ENCODE results near the gene TDRD12.
"Not testable (repeated sequence)": the region's sequence is repeated elsewhere in the genome, so short reads cannot be mapped to it uniquely, and the experiment has no call there.

Gene TDRD12

DNA sequence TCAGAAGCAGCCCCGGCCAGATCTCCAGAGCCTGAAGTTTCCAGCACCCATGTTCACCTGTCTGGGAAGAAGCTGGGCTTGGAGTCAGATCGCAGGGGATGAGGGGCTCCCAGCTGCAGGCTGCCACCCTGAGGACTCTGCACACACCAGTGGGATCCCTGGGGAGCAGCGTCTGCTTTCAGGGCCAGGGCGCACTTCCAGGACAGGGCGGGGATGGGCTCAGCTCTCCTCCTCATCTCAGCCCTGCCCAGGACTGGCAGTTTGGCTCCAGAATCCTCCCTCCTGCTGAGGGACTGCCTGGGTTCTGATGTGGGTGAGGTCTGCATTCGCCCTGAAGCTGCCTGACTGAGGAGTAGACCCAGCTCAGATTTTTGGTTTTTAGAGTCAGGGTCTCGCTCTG, 146.5 kb downstream of the TDRD12 start:
- no peak for DNase-seq (ENCODE audit: low read depth in 2 of 2)

DNA sequence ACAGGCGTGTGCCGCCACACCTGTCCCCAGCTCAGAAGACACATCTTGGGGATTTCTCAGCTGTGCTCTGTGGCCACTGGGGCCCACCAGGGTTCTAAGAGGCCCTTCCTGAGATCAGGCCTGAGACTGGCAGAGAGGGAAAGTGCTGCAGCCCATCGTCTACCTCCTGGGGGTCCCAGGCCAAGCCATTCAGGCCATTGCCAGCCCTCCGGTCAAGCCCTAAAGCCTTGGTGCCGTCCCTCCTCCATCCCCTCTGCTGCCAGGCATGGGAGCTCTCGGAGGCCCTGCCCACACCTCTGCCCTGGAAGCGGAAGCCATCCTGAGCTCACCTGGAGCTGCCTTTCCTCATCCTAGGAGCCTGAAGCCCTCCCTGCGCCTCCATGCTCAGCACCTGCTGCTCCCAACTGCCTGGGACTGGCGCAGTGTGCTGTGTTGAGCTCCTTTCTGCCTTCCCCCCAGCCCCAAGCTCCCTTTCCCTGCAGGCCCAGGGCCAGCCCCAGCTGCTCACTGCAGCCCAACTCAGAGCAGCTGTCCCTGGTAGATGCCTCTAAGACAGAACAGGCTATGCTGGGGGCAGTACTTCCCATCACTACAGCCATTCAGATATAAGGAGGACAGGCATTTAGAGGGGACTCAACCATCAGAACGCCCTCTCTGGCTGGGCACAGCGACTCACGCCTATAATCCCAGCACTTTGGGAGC, 147.1 kb downstream of the TDRD12 start:
- DNase-seq (ENCODE audit: low read depth in 2 of 2): no peak

DNA sequence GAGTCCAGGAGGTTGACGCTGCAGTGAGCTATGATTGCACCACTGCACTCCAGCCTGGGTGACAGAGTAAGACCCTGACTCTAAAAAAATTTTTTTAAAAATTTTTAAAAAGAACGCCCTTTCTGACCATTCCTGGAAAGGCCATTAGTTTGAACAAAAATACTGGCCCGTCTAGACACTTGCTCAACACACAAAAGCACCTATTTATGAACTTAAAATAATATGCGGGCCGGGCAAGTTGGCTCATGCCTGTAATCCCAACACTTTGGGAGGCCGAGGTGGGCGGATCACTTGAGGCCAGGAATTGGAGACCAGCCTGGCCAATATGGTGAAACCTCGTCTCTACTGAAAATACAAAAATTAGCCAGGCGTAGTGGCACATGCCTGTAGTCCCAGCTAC, 147.9 kb downstream of the TDRD12 start:
- DNase-seq (ENCODE audit: low read depth in 2 of 2): not testable (repeated sequence)

DNA sequence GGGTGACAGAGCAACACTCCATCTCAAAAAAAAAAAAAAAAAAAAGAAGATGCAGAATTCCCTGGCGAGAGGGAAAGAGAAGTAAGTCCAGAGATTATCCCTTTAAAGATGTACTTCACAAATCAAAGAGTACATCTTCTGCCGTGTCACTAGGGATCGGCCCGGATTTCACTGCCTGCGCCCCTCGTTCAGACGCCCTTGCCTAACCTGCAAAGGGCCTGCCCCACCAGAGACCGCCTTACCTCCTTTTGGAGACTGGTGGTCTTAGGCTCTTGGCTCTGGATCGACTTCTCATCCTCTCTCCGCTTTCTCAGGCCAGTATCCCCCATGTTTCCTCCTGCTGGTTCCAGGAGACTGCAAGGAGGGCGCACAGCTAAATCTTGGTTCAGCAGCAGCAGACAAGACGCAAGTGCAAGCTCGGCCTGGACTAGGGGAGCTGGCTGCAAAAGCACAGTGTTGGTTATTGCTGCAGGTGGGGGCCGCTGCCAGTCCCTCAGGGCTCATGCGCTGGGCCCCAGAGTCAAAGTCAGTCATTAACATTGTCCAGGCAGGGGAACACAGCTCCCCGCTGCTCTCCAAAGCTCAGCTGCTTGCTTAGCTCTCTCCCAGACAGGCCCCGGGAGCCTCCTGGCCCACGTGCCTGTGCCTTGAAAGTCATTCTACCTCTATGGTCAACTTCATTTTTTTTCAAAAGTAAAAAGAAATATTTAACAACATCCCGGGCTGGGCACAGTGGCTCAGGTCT, 148.8 kb downstream of the TDRD12 start:
- DNase-seq (ENCODE audit: low read depth in 2 of 2): no peak

DNA sequence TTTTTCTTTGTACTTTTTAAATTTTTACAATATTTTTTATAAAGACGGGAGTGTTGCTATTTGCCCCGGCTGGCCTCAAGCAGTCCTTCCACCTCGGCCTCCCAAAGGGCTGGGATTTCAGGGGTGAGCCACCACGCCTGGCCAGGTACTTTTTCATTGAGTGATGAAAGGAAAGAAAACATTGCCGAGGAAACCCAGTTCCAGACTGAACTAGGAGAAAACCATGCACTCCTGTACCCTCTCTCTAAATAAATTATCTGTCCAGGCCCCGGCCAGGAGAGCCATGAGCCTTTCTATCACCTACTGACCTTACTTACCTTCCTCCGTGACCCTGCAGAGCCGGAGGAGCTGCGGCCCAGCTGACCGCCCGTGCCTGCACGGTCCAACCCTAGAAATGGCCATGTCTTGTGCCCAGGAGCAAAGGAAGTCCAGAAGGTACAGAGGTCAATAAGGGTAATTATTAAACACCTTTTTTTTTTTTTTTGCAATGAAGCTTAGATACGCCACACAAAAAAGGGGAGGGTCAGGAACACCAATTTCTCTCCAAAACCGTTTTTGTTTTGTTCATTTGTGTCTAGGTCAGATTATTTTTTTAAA, 149.9 kb downstream of the TDRD12 start, which contains the start of gene SLC7A9:
TSS of gene SLC7A9 (minus strand) at position 399 of the 597 bp plus-strand sequence. CDS start 1,233 bp downstream, outside the sequence.
- no peak for DNase-seq (ENCODE audit: low read depth in 2 of 2)

DNA sequence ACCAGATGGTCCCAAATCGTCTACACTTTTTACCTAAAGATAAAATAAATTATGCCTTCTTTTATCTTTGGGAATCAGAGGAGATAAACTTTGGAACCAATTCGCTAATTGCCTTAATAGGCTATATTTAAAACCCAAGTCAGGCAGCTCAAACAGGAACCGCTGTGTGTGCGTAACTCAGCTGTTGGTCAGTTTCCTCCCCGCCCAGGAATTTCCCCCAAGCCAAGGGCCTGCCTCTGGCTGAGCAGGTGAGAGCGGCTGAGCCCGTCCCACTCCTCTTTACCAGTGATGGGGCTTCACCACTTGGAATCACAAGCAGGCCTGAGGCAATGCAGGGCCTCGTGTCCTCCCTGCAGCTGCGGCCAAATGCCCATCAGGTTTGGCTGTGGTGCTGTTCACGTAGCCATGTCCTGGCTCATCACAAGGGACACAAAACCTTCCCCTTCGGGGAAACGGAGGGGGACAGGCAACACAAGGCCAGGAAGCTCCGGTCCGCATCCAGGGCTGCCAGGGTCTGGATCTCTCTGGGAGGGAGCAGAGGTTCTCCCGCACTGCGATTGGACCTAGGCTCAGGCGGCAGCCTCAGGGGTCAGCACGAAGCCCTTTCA, 150.5 kb downstream of the TDRD12 start:
- DNase-seq (ENCODE audit: low read depth in 2 of 2): no peak

DNA sequence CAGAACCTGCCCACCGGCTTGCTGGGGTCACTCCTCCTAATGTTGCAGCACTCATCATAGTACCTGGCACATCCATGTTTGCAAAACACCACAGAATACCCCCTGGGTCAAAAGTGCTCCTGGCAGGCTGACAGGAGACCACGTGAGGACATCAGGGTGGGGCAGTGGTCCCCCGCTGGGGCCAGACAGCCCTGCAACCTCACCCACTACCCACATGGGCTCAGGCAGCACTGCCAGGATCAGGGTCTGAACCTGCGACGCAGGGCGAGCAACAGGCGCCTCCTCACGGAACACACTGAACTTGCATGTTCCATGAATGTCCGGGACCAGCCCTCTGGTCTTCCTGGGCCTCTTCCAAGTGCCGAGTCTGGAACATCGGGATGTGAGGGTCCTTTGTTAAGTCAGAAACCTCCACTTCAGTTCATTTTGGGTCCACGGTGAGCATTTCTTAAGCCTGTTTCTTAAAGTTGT, 151.4 kb downstream of the TDRD12 start:
- no peak for DNase-seq (ENCODE audit: low read depth in 2 of 2)

DNA sequence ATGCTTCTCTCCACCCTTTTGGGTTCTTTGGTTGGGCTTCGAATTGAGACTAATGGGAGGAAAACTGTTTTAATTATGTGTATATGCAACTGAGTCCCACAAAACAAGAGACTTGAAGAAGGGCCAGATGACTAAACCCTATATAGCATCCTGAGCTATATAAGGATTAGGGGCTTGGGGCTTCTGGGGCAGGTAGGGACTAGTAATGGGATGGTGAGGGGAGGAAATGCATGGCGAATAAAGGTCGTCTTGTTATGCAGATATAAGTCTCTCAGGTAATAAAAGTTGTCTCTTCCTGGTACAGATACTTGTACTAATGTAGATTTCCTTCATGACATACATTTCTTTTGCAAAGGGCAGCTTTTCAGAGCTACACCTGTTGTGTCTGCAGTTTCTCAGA, 152.8 kb downstream of the TDRD12 start:
- DNase-seq (ENCODE audit: low read depth in 2 of 2): no peak

DNA sequence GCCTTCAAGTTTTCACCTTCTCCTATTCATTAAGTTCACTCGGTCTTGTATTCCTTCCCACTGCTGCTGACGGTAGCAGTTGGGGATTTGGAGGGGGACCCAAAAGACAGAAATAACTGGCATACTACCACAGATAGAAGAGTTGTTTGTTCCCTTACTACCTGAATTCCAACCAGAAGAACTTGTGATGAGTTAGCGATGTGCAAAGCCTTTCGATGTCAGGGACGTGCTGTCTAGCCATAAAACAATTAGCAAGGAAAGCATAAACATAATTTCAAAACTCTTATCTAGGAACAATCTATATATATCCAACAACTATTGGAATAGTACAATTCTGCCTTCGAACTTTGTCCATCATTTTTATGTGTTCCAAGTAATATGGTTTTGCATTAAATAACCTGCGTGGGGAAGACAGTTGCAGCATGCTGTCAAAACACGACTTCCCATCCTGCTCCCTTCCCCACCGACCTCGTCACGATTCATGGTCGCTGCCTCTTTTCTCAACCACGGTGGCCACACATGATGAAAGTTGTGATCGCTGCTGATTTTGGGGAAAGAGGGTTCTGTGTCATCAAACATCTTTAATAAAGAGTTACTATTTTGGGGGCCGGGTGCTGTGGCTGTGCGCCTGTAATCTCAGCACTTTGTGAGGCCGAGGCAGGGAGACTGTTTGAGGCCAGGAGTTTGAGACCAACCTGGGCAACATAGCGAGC, 153.8 kb downstream of the TDRD12 start:
- no peak for DNase-seq (ENCODE audit: low read depth in 2 of 2)

DNA sequence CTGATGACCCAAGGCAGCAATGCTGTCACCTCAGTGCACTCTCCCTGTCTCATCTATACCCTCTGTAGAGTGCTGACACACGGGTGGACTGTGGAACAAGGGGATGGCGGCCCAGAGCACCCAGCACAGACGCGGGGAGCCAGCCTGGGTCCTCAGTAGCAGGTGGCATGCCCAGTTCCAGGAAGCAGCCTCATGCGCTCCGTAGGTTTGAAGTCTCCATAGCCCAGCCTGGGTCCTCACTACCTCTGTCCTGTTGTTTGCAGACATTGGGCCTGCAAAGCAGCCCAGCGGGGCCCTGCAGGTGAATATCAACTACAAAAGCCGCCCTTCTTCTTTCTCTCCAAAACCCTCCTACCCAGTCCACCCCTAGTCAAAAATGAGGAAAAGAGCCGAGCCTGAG, 155.0 kb downstream of the TDRD12 start:
- DNase-seq (ENCODE audit: low read depth in 2 of 2): no peak

DNA sequence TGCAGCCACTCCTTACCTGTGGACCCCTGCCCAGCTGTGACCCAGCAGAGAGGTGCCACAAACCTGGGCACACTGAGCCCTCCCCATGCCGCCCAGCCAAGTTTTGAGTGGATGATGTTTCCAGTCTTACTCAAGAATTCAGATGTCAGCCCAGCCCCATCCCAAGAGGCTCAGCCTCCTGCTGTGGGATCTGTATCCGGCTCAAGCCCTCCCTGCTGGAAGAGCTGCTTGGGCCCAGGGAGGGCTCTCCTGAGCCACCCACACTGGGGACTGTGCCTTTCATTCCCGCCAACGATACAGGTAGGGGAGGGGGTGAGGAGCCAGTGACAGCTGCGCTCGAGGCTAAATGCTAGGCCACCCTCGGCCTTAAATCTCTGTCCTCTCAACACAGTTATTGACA, 155.9 kb downstream of the TDRD12 start:
- no peak for DNase-seq (ENCODE audit: low read depth in 2 of 2)

DNA sequence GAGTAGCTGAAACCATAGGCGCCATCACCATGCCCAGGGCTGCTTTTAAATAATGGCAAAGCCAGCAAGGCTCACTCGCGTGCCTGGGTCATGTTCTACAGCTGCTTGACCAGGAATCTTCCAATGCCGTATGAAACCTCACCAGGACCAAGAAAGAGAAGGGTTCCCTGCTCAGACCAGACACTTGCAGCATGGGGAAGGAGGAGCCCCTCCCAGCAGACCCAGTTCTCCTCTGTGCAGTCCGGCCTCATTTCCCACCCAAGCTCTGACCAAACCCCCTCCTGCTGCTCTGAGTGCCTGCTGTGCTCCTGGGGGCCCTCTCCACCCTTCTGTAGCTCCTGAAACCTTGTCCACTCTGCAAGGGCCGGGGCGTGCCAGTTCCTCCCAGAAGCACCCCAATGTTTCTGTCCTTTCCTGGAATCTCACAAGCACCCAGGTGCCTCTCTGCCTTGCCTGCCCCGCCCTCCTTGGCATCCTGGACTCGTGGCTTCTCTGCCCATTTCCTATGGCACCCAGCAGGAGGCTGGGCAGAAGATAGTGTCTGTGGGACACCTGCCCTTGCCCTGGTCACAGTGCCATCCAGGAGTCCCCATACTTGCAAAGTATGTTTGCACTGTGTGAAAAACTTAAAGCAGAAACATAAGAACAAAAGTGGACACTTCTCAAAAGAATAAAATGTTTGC, 156.8 kb downstream of the TDRD12 start:
- no peak for DNase-seq (ENCODE audit: low read depth in 2 of 2)

DNA sequence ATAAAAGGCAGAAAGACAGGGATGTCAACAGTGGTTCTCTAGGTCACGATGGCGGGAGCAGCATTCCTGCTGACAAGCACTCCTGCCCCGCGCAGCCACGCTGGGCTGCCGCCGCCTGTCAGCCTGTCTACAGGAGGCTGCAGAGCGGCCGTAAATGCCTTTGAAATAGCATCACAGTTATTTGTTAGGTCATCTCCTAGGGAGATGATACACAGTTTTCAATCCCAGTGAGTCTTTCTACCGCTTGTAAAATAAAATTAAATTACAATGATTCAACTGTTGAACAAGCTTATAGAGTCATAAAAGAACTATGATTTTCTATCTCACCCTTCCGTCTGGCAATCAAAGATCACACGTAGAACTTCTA, 157.3 kb downstream of the TDRD12 start:
- DNase-seq (ENCODE audit: low read depth in 2 of 2): no peak
